GM12878 (cell line): ENCODE measurements around the gene ICAM2. TPM values are rescaled to one million over a fixed set of nuclear protein-coding genes. Genes with fewer than 3 reads are reported as not detected.

Experiments
- BCL3 ChIP-seq: IDR thresholded peaks from 2 replicates; pipeline ENCODE4 v1.6.1; 2011; ENCODE audit warnings: borderline replicate concordance, low read depth, mild to moderate bottlenecking, moderate library complexity, low read length; ENCODE audit not compliant: insufficient read depth, poor library complexity, severe bottlenecking
- BMI1 ChIP-seq: fragments of 450-650 bp; IDR thresholded peaks from 2 replicates; pipeline ENCODE4 v1.6.1; 2016; ENCODE audit warnings: mild to moderate bottlenecking, moderate library complexity, borderline replicate concordance
- IRF4 ChIP-seq: IDR thresholded peaks from 2 replicates; pipeline ENCODE4 v1.6.1; 2011; ENCODE audit warnings: low read depth, low read length
- LARP7 ChIP-seq: fragments of 450-650 bp; IDR thresholded peaks from 2 replicates; pipeline ENCODE4 v1.6.1; 2017; ENCODE audit warnings: mild to moderate bottlenecking
- NR2C2 ChIP-seq: IDR thresholded peaks from 2 replicates; pipeline ENCODE4 v1.6.1; 2011; ENCODE audit warnings: borderline replicate concordance, low read depth; ENCODE audit not compliant: control insufficient read depth, insufficient read length
- POU2F2 ChIP-seq: IDR thresholded peaks from 3 replicates; pipeline ENCODE4 v1.6.1; 2011; ENCODE audit warnings: low read depth, mild to moderate bottlenecking, low read length, borderline replicate concordance
- WRNIP1 ChIP-seq: IDR thresholded peaks from 2 replicates; pipeline ENCODE4 v1.6.1; 2011; ENCODE audit warnings: low read depth, low read length, improper control_type of control experiment, borderline replicate concordance
- polyA plus RNA-seq, 11 experiments: library from polyadenylated mRNA; depleted of rRNA in 4 of 11; unstranded in 6 of 11; stranded (reverse) in 5 of 11; fragments of >200 nt; fragmentation: Nextera tagmentation in 4 of 11; fragmentation: Illumina TruSeq in 1 of 11; extraction: Ambion mirVana in 4 of 11; extraction: Trizol in 1 of 11; gene quantifications; 1 replicate in 1 of 11; 2 replicates in 10 of 11; pipeline versions ENCODE4 v1.2.1 to v1.2.3, GENCODE V29; 2011 to 2016; ENCODE audit warnings: inconsistent platforms in 2 of 11, missing spikeins in 2 of 11, low read depth in 1 of 11
- total RNA-seq, 4 experiments: library from RNA; depleted of rRNA in 3 of 4; stranded (reverse); fragments of >200 nt in 3 of 4; fragmentation: Illumina TruSeq in 1 of 4; extraction: Trizol in 1 of 4; gene quantifications; 2 replicates each; pipeline versions ENCODE4 v1.2.1 to v1.2.3, GENCODE V29; 2013 to 2021
- TF ChIP-seq, protein P1 (sequence below), 3 experiments: IDR thresholded peaks in 2 of 3; conservative IDR thresholded peaks in 1 of 3; 2 replicates each; pipeline ENCODE4 v1.5.1; 2011; ENCODE audit warnings: low read depth in 3 of 3, low read length in 3 of 3, mild to moderate bottlenecking in 3 of 3, control low read depth in 2 of 3, moderate library complexity in 2 of 3, inconsistent platforms in 1 of 3, mixed read lengths in 1 of 3; ENCODE audit not compliant: control insufficient read depth in 2 of 3, insufficient read depth in 1 of 3; ENCODE audit errors: extremely low read depth in 1 of 3

ICAM2 gene
- total and polyA plus RNA-seq, 10 of the 15 experiments (the other 5 are each of a cell fraction or from before 2014, with no cell fraction given), result 23.6 to 108 (median 58.1) TPM

- no peak for TF ChIP-seq BCL3
- TF ChIP-seq NR2C2, result no peak
- no peak for TF ChIP-seq IRF4
- TF ChIP-seq POU2F2, result 0 out of 3 replicates have a peak, but pooled peaks have one; percentile 8
- TF ChIP-seq, protein P1, sequence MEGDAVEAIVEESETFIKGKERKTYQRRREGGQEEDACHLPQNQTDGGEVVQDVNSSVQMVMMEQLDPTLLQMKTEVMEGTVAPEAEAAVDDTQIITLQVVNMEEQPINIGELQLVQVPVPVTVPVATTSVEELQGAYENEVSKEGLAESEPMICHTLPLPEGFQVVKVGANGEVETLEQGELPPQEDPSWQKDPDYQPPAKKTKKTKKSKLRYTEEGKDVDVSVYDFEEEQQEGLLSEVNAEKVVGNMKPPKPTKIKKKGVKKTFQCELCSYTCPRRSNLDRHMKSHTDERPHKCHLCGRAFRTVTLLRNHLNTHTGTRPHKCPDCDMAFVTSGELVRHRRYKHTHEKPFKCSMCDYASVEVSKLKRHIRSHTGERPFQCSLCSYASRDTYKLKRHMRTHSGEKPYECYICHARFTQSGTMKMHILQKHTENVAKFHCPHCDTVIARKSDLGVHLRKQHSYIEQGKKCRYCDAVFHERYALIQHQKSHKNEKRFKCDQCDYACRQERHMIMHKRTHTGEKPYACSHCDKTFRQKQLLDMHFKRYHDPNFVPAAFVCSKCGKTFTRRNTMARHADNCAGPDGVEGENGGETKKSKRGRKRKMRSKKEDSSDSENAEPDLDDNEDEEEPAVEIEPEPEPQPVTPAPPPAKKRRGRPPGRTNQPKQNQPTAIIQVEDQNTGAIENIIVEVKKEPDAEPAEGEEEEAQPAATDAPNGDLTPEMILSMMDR (IDR thresholded peaks at IDR 0.05 in 2 of 3, conservative IDR thresholded peaks at IDR 0.05 in 1 of 3; ENCODE audit: control insufficient read depth in 2 of 3, extremely low read depth in 1 of 3, insufficient read depth in 1 of 3, low read depth in 3 of 3, low read length in 3 of 3), result no peak
- peak; percentile 95 for TF ChIP-seq BMI1
- TF ChIP-seq WRNIP1, result no peak
- TF ChIP-seq LARP7, result peak; percentile 61; the same call in 1 of the 2 replicates
Observed at GRCh38 chr17:63998050-63998720, 22.2 kb downstream of the ICAM2 start, which contains the start of gene PRR29 (continued).
